Karpas-422 (cell line): ENCODE results near the gene ZNF558. TPM values are rescaled to one million over a fixed set of nuclear protein-coding genes. Genes with fewer than 3 reads are reported as not detected.
"Not testable (repeated sequence)": the region's sequence is repeated elsewhere in the genome, so short reads cannot be mapped to it uniquely, and the experiment has no call there.

Experiments
- DNase-seq: peaks from one replicate; pipeline ENCODE4 v3.0.0-alpha.2; 2015
- H2AFZ ChIP-seq: fragments of 200-600 bp; sonication (generic); 2 replicates; pipeline ENCODE4 v1.6.1; 2014; ENCODE audit warnings: antibody characterized with exemption, low read length, mixed read lengths
- H3K27ac ChIP-seq: fragments of 200-600 bp; sonication (generic); 2 replicates; pipeline ENCODE4 v1.5.1; 2014; ENCODE audit warnings: mild to moderate bottlenecking, low read length, moderate library complexity
- H3K27me3 ChIP-seq: fragments of 200-600 bp; sonication (generic); 2 replicates; pipeline ENCODE4 v1.6.1; 2014; ENCODE audit warnings: low read length, mixed read lengths
- H3K36me3 ChIP-seq: fragments of 200-600 bp; sonication (generic); 2 replicates; pipeline ENCODE4 v1.6.1; 2014; ENCODE audit warnings: low read length, mixed read lengths; ENCODE audit not compliant: insufficient read depth
- H3K4me1 ChIP-seq: fragments of 200-600 bp; sonication (generic); 2 replicates; pipeline ENCODE4 v1.6.1; 2014; ENCODE audit warnings: mild to moderate bottlenecking, low read length, mixed read lengths
- H3K4me2 ChIP-seq: fragments of 200-600 bp; sonication (generic); 2 replicates; pipeline ENCODE4 v1.6.1; 2014; ENCODE audit warnings: low read length, low read depth, mild to moderate bottlenecking; ENCODE audit not compliant: poor library complexity, severe bottlenecking
- H3K4me3 ChIP-seq: fragments of 200-600 bp; sonication (generic); 2 replicates; pipeline ENCODE4 v1.5.1; 2014; ENCODE audit warnings: mild to moderate bottlenecking, antibody characterized with exemption, low read length, mixed read lengths
- H3K79me2 ChIP-seq: fragments of 200-600 bp; sonication (generic); 2 replicates; pipeline ENCODE4 v1.6.1; 2014; ENCODE audit warnings: mild to moderate bottlenecking, low read length, mixed read lengths
- H3K9ac ChIP-seq: fragments of 200-600 bp; sonication (generic); 2 replicates; pipeline ENCODE4 v1.6.0; 2014; ENCODE audit warnings: low read length
- H3K9me2 ChIP-seq: fragments of 200-600 bp; sonication (generic), shearing (Covaris generic); replicated peaks from 2 replicates; pipeline ENCODE4 v1.6.0; 2014; ENCODE audit warnings: mild to moderate bottlenecking, low read length, moderate library complexity; ENCODE audit not compliant: insufficient read depth
- H3K9me3 ChIP-seq: fragments of 300-700, 200-600 bp; sonication (generic); 2 replicates; pipeline ENCODE4 v1.6.1; 2014; ENCODE audit warnings: low read length, mixed read lengths
- H4K20me1 ChIP-seq: fragments of 200-600 bp; sonication (generic); 2 replicates; pipeline ENCODE4 v1.6.1; 2014; ENCODE audit warnings: mild to moderate bottlenecking, antibody characterized with exemption, low read length, low read depth; ENCODE audit not compliant: insufficient read depth
- small RNA-seq: library from RNA; depleted of rRNA; stranded (forward); fragments of <200 nt; gene quantifications from one replicate; pipeline ENCODE3, GENCODE V24; 2014
- total RNA-seq: library from RNA; depleted of rRNA; stranded (reverse); fragments of >200 nt; shearing (Covaris generic); gene quantifications from 2 replicates; pipeline ENCODE4 v1.2.3, GENCODE V29; 2014; ENCODE audit warnings: low replicate concordance; rRNA removed

ZNF558 gene
- total RNA-seq, 1 experiment from 2014 or later = 48.4 TPM

DNA sequence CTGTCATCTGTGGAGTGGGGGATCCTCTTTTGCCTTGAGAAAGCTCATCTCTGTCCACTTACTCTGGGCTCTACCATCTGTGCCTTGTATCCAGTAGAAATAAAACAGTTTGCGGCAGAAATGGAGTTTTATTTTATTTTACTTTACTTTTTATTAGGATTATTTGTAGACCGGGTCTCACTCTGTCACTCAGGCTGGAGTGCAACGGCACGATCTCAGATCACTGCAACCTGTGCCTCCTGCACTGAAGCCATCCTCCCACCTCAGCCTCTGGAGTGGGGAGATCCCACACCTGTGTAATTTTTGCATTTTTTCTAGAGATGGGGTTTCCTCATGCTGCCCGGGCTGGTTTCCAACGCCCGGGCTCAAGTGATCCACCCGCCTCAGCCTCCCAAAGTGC is 62.8 kb downstream of the ZNF558 start:
- H3K27ac ChIP-seq, H3K4me2 ChIP-seq, H3K36me3 ChIP-seq, H3K79me2 ChIP-seq, H3K9ac ChIP-seq, DNase-seq, H2AFZ ChIP-seq, H3K9me3 ChIP-seq, H3K27me3 ChIP-seq, H3K9me2 ChIP-seq, H4K20me1 ChIP-seq, H3K4me3 ChIP-seq, H3K4me1 ChIP-seq: not testable (repeated sequence)

- H3K36me3 ChIP-seq, H3K9me3 ChIP-seq, H3K9ac ChIP-seq, H3K4me3 ChIP-seq, H3K4me2 ChIP-seq, H3K79me2 ChIP-seq, H3K4me1 ChIP-seq, H3K27me3 ChIP-seq, DNase-seq, H2AFZ ChIP-seq, H4K20me1 ChIP-seq, H3K27ac ChIP-seq, H3K9me2 ChIP-seq: not testable (repeated sequence)
Observed at GRCh38 chr19:8767257-8767656, 64.8 kb downstream of the ZNF558 start.

Small RNA genes within 50 kb of the gene (small RNA-seq; reads per million reads assigned to genes)
- gene AC012616.1 = not detected

Other genes starting within 250 kb of the ZNF558 start
- not detected in 2 replicates for gene ADAMTS10, start 221.6 kb downstream of the ZNF558 start, total RNA-seq
- gene NFILZ, start 201.7 kb downstream of the ZNF558 start, total RNA-seq = not detected in 2 replicates
- gene ACTL9, start 133.5 kb downstream of the ZNF558 start, total RNA-seq = not detected in 2 replicates
- not detected in 2 replicates for gene OR2Z1, start 110.7 kb downstream of the ZNF558 start, total RNA-seq
- not detected in 2 replicates for gene MBD3L1, start 73 bp upstream of the ZNF558 start, total RNA-seq
- not detected in 2 replicates for gene MUC16, start 178.1 kb upstream of the ZNF558 start, total RNA-seq